ENCODE measurements around the gene PAPLN.

The PAPLN gene

DNA sequence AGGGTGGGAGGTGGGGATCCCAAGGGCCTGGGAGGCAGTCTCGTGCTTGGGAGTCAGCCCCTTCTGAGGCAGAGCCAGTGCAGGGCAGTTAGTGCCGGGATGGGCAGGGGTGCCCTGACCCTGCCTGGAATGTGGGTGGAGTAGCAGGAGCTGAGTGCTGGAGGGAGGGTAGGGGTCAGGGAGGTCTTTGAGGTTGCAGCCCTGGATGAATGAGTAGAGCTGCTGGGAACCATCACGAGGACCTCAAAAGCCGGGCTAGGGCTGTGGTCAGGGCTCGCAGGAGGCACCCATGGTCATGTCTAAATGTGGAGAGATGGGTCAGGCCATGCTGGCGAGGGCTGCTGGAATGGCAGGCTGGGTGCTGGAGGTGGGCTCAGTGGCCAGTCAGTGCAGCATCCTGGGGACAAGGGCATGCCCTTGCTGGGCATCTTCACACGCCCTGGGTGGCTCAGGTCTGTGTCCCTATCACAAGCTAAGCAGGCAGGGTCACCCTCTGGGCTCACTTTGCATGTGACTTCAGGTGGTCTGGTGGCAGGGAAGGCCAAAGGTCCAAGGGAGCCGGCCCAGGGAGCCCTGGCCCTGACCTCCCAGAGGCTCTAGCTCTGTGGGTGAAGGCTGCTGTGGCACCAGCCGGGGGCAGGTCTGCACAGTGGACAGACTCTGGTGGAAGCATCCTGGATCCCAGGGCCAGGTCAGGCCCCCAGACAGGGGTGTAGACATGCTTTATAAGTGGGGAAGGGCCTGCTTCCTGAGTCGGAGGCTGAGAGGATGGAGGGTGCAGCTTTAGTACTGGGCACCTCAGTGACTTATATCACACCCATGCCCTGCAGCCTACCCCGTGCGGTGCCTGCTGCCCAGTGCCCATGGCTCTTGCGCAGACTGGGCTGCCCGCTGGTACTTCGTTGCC lies 24.5 kb downstream of the PAPLN start:
- no peak for DNase-seq (ENCODE audit: low read depth)

DNA sequence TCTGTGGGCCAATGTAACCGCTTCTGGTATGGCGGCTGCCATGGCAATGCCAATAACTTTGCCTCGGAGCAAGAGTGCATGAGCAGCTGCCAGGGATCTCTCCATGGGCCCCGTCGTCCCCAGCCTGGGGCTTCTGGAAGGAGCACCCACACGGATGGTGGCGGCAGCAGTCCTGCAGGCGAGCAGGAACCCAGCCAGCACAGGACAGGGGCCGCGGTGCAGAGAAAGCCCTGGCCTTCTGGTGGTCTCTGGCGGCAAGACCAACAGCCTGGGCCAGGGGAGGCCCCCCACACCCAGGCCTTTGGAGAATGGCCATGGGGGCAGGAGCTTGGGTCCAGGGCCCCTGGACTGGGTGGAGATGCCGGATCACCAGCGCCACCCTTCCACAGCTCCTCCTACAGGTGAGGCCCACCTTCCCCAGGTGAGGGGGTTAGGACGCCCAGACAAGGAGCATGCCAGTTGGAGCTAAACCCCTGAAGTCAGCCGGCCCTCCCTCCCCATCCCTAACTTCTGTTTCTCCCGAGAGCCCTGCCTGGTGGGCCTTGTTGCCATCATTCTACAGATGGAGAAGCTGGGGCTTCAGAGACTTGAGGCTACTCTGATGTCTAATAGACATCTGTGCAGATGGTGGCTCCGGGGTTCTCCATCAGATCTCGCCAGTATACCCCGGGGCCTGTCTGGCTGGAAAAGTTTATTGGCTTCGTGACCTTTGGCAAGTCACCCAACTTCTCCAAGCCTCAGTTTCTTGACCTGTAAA lies 25.3 kb downstream of the PAPLN start:
- no peak for DNase-seq (ENCODE audit: low read depth)

DNA sequence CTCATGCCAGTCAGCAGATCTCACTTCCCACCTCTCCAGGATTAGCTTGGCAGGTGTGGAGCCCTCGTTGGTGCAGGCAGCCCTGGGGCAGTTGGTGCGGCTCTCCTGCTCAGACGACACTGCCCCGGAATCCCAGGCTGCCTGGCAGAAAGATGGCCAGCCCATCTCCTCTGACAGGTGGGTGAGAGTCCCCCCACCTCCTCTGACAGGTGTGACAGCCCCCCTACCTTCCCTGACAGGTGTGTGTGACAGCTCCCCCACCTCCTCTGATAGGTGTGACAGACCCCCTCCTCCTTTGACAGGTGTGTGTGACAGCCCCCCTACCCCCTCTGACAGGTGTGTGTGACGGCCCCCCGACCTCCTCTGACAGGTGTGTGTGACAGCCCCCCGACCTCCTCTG lies 26.3 kb downstream of the PAPLN start:
- no peak for DNase-seq (ENCODE audit: low read depth)

DNA sequence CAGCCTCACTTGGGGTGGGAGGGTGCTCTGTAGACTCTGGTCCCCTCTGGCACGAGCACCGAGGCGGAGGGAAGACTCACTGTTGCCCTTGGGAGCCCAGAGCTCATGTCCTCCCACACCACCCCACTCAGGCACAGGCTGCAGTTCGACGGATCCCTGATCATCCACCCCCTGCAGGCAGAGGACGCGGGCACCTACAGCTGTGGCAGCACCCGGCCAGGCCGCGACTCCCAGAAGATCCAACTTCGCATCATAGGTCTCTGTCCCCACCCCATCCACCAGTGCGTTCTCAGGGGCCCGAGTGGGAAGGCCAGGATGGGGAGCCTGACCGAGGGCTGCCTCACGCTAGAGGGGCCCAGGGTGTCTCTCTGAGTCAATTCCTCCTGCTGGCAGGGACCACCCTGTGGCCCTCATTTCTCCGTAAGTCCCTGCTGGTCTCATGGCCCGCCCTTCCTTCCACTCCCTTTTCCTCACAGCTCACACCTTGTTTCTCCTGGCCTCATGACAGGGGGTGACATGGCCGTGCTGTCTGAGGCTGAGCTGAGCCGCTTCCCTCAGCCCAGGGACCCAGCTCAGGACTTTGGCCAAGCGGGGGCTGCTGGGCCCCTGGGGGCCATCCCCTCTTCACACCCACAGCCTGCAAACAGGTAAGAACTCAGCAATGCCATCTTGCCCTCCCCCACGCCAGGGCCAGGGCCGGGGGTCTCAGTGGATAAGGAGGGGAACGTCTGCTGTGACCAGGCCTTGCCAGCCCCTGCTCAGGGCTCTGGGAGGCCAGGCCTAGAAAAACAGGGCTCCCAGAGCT lies 27.0 kb downstream of the PAPLN start:
- no peak for DNase-seq (ENCODE audit: low read depth)

DNA sequence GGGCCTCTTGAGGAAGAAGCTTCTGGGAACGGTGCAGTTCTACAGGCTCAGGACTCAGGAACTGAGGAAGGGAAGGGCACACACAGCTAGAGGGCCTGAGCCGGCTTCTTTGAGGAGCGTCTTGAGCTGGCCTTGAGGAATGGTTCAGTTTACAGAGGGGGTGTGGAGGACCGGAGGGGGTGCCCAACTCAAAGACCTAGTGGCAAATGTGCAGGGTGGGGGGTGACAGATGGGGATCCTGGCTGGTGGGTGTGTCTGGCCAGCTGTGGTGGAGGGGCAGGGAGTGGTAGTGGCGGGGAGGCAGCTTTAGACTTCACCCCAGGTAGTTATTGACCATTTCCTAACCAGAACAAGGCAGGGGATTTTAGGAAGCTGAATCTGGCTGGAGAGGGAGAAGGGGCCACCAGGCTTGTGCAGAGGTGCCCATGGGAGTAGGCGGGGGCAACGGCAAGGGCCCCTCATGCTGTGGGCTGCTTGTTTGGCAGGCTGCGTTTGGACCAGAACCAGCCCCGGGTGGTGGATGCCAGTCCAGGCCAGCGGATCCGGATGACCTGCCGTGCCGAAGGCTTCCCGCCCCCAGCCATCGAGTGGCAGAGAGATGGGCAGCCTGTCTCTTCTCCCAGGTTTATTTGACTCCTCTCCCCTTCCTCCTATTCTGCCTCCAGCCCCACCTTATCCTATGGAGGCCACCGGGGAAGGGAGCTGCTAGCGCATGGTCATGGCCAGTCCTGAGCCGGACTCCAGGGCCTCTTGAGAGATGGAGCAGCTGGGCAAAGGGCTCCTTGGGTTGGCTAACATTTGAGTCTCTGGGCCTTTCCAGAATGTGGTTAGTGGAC lies 27.8 kb downstream of the PAPLN start:
- no peak for DNase-seq (ENCODE audit: low read depth)

DNA sequence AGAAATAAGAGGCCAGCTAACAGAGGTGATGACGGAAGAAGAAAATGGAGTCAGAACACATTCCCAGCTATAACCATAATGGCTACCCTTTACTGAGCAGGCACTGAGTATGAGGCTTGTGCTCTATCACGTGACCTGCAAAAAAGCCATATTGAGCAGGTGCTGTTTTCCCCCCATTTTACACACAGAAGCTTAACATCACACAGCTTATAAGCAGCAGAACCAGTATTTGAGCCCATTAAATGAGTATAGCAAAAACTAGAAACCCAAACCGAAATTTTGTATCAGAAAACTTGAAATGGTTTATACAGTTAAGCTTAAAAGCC lies 28.4 kb downstream of the PAPLN start:
- no peak for DNase-seq (ENCODE audit: low read depth)

DNA sequence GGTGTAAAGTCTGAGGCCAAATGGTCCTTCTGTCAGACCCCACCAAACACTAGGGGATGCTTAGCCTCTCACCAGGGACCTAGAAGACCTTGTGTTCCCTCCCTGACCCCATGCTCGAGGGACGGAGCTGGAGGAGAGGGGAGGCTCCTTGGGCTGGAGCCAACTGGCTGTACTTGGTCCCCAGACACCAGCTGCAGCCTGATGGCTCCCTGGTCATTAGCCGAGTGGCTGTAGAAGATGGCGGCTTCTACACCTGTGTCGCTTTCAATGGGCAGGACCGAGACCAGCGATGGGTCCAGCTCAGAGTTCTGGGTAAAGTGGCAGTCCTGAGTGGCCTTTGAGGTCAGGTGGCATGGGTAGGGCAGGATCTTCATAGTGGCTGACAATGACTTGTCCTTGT lies 29.0 kb downstream of the PAPLN start:
- DNase-seq (ENCODE audit: low read depth), result no peak

DNA sequence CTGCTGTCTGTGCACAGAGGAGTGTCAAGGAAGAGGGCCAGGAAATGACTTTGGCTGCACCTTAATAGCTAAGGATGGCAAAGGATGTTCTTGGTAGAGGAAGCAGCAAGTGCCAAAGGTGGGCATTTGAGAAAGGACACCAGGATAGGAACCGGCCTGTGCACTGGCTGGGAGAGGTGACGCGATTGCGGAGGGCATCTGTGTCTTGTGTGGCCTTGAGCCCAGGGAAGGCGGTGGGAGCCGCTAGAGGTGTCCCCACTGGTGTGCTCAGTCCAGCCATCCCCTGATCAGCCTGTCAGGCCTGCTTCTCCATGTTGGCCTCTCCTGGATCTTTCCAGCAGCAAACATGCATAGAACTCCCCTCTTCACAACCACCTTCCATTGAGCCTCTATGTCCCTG lies 30.2 kb downstream of the PAPLN start:
- no peak for DNase-seq (ENCODE audit: low read depth)

DNA sequence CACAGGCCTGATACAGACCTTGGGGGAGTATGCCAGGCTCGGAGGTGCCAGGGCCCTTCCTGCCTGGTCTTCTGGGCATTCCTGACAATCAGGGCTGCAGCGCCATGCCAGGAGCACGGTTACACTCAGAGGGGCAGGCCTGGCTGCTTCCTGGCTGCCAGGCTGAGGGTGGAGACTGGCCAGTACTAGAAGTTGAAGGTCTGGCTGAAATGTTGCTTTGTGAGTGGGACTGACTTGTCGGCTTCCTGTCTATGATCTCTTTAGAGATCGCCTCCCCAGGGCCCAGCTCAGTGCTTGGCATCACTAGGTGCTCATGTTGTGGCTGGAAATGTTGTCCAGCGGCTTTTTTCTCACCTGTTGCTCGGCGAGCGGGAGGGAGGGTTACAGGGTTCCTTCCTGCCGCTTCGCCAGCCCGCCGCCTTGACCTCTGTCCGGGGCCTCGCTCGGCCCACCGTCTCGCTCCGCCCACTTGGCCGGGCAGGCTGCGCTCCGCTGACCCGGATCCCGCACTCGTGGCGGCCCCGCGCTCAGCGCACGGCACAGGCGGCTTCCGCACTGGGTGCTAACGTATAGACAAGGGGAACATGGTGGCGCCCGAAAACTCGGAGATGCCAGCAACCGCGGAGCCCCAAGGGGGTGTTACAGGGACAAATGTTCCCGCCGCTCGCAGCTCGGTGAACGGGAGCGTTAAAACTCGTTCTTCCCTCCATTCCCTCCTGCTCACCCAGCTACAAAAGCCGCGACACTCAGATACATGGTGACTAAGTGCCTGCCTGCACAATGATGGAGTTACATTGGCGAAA lies 32.6 kb downstream of the PAPLN start:
- no peak for DNase-seq (ENCODE audit: low read depth)

DNA sequence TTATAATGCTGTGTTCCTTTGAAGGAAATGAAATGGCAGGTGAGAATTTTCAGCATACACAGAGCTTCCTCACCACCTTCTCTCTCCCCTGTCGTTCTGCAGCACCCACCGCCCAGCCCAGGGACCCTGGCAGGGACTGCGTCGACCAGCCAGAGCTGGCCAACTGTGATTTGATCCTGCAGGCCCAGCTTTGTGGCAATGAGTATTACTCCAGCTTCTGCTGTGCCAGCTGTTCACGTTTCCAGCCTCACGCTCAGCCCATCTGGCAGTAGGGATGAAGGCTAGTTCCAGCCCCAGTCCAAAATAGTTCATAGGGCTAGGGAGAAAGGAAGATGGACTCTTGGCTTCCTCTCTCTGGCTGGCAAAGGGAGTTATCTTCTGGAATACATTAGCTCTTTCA lies 35.1 kb downstream of the PAPLN start:
- no peak for DNase-seq (ENCODE audit: low read depth)

DNA sequence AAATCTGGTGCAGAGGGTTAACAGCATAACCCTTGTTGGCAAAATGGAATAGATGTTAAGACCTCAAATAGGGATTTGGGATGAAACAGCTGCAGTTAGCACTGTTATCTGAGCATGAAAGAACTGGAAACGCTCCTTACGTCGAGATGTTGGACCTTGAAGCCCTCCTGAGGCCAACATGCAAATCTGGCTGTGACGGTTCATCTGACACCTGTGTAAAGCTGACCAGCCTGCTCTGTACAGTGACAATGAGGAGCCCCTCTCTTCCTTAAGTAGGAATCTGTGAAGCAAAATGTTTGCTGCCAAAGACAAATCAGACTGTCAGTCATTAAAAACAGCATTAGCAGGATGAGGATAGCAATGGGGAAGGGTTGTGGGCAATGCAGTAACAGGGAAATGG lies 36.5 kb downstream of the PAPLN start:
- no peak for DNase-seq (ENCODE audit: low read depth)

DNA sequence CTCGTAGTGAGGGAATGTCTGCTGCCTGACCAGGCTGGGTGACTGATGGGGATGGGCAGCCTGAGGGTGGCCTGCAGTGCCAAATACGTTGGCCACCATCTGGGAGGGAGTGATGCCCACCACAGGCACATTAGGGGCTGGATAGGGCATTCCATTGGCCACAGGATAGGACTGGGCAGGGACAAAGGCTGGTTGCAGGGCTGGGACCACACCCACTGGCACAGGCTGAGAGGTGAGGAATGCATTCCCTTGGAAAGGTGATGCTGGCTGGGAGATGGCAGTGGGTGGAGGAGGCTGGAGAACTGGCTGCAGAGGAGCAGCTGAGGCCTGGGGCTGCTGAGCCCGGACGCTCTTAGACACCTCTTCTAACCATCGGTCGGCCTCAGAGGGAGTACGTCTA lies 39.5 kb downstream of the PAPLN start:
- no peak for DNase-seq (ENCODE audit: low read depth)

DNA sequence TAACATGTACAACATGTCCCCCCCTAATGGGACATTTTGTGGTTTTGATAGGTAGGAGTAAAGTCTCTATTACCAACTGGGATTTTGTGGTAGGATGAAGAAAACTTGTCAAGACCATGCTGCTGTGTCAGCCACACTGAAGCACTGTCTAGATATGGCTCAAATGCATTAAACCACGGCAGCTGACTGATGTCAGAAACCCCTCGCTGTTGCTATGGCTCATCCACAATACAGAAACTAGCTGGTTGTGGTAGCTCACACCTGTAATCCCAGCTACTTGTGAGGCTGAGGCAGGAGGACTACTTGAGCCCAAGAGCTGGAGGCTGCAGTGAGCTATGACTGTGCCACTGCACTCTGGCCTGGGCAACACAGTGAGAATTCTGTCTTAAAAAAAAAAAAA lies 40.1 kb downstream of the PAPLN start:
- no peak for DNase-seq (ENCODE audit: low read depth)

DNA sequence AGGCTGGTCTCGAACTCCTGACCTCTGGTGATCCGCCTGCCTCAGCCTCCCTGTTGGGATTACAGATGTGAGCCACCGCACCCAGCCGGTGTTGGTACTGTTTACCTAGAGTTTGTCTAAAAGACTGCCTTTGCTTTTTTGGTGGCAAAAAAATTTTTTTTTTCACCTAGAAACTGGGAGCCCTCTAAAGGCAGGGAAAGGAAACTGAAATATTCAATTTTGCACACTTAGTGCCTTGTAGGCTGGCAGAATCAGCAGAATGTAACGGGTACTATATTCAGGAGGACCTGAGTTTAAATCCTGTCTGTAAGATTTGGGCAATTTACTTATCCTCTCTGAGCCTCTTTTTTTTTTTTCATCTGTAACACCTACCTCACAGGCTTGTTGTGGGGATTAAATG lies 43.6 kb downstream of the PAPLN start:
- no peak for DNase-seq (ENCODE audit: low read depth)

DNA sequence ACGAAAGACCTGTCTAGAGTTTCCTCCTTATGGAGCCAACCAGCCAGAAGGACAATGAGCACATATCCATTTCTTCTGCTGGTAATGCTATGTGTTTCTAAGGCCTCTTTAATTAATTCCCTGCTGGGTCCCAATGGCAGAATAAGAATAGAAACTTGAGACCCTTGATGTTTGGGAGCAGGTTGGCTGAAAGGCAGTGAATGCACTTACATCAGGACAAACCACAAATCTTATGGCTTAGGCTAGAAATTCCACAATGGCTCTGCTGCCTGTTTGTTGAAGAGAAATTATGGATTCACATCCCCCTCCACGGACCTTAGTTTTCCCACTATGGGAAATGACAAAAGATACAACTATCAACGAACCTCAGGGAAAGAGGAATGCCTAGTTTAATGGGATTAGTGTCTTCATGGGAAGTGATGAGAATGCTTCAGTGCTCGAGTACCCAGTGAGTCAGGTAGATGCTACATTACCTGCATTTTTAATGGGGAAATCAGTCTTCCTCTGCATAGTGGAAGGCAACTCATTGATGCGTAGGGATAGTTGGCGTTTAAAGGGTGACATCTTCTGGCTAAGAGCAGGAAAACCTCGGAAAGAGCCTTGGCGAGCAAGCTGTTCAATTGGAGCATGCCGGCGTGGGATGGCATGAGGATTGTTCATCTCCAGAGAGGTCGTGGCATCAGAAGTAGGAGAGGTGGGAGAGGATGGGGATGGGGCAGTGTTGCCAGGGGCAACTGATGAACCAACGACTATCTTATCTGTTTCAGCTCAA lies 46.5 kb downstream of the PAPLN start:
- DNase-seq (ENCODE audit: low read depth), result no peak

DNA sequence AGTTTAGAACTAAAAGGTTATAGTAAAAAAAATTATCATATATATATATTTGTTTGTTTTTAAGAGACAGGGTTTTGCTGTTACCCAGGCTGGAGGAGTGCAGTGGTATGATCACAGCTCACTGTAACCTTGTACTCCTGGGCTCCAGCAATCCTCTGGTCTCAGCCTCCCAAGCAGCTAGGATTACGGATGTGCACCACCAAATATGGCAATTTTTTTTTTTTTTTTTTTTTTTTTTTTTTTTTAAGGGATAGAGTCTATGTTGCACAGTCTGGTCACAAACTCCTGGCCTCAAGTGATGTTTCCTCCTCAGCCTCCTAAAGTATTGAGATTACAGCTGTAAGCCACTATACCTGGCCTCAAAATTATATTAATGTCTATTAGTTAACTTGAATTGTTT lies 48.7 kb downstream of the PAPLN start:
- DNase-seq (ENCODE audit: low read depth), result no peak

DNA sequence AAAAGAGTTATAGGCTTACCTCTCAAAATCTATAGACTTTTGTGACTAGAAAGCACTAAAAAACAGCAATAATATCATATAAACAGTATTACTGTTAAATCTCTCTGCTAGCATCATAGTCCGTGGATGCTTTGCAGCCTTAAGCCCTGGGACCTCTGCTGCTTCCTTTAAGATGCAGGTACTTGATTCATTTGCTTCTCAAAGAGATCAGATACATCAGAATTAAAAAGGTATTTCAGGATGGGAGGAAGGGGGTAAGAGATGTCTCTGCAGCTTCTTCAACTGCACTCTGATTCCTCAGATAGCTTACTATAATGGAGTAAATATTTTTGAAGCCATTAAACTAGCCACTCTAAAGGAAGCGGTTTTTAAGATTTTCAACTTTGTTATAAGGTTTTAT lies 49.3 kb downstream of the PAPLN start:
- DNase-seq (ENCODE audit: low read depth), result no peak

DNA sequence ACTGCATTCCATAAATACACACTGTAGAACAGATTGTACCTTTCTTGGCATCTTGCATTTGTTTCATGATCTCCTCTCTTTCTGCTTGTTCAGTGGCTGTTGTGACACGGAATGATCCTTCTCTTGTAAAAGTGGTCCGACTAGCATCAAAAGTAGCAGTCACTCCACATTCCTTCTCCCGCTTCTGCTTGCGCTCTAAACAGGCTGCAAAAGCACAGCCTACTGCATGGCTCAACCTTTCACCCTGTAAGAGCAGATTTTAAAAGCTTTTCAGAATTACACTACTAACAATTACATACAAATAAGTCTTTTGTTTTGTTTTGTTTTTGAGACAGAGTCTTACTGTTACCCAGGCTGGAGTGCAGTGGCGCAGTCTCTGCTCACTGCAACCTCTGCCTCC lies 49.8 kb downstream of the PAPLN start:
- no peak for DNase-seq (ENCODE audit: low read depth)

DNA sequence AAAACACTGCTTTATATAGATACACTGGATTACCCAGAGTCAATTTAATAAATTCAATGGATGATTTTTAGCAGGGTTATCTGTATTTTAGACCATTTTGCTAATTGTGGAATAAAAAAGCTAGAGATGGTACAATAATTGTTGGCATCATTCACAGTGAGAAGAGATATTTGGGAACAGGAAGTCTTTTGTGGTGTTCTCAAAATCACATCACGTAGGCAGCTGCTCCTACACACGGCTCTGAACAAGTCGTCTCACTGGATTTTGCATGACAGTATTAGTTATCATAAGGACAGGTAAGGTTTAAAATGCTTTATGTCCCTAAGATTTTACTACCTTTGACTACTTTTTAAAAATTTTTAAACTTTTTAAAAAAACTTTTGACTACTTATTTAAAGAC lies 52.0 kb downstream of the PAPLN start:
- no peak for DNase-seq (ENCODE audit: low read depth)

DNA sequence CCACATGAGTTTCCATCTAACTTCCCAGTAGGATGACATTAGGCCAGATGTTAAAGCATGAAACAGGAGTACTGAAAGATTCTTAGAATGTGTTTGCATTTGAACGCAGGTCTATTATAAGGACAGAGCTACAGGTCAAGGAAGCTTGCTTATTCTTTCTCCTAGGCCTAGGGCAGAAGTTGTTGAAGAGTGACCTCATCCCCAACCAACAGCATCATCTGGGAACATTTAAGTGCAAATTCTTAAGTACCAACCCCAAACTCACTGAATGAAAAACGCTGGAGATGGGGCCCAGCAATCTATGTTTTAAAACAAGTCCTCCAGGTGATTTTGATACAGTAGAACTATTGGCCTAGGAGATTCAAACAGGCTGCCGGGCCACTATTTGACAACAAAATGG lies 52.4 kb downstream of the PAPLN start:
- DNase-seq (ENCODE audit: low read depth), result no peak

Measured in activated T-helper 9 cell treated with anti-CD3 and anti-CD28 coated beads, Interleukin-2, amount 50 U/mL, for 16 hours (primary cell).